Measurements from ENCODE around the gene DLGAP1. TPM values are rescaled to one million over a fixed set of nuclear protein-coding genes. Genes with fewer than 3 reads are reported as not detected.

Gene DLGAP1
- total and polyA plus RNA-seq, 2 of the 8 experiments (the other 6 are each of a cell fraction or from before 2014, with no cell fraction given) = 11.8 to 16.9 TPM

- TF ChIP-seq CHD7 (IDR thresholded peaks at IDR 0.05; ENCODE audit: insufficient replicate concordance, low read length) (no peak), MAX (IDR thresholded peaks at IDR 0.05) (peak; percentile 30; the same call in 1 of the 2 replicates), CTBP2 (IDR thresholded peaks at IDR 0.05; ENCODE audit: borderline replicate concordance, insufficient read depth, insufficient read length, low read length) (peak; percentile 84), SRF (IDR thresholded peaks at IDR 0.05; ENCODE audit: low read depth, low read length) (no peak), GTF2F1 (IDR thresholded peaks at IDR 0.05; ENCODE audit: borderline replicate concordance, low read depth, low read length) (no peak), RFX5 (IDR thresholded peaks at IDR 0.05; ENCODE audit: borderline replicate concordance, low read depth, low read length) (no peak), ASH2L (IDR thresholded peaks at IDR 0.05; ENCODE audit: low read length) (peak; percentile 23), SIN3A (conservative IDR thresholded peaks at IDR 0.05 in 1 of 2, IDR thresholded peaks at IDR 0.05 in 1 of 2; ENCODE audit: low read depth in 1 of 2, low read length in 2 of 2) (no peak), PHF8 (conservative IDR thresholded peaks at IDR 0.05; ENCODE audit: low read depth, low read length) (no peak), EGR1 (IDR thresholded peaks at IDR 0.05; ENCODE audit: borderline replicate concordance, low read depth, low read length) (no peak), EP300 (IDR thresholded peaks at IDR 0.05; ENCODE audit: borderline replicate concordance in 1 of 2, low read depth in 2 of 2, low read length in 2 of 2) (peak in 1 of 2 experiments; percentile 49; a peak in 1 of 3 replicates)
Measured at GRCh38 chr18:4358618-4359017, 96.5 kb downstream of the DLGAP1 start (continued).
